Inferior parietal cortex (tissue), 1 donor: ENCODE measurements around the gene DCST1.

Source experiments
- DNase-seq: peaks from one replicate; pipeline ENCODE4 v3.0.0-alpha.2; 2016; ENCODE audit errors: extremely low spot score

Gene DCST1

DNA sequence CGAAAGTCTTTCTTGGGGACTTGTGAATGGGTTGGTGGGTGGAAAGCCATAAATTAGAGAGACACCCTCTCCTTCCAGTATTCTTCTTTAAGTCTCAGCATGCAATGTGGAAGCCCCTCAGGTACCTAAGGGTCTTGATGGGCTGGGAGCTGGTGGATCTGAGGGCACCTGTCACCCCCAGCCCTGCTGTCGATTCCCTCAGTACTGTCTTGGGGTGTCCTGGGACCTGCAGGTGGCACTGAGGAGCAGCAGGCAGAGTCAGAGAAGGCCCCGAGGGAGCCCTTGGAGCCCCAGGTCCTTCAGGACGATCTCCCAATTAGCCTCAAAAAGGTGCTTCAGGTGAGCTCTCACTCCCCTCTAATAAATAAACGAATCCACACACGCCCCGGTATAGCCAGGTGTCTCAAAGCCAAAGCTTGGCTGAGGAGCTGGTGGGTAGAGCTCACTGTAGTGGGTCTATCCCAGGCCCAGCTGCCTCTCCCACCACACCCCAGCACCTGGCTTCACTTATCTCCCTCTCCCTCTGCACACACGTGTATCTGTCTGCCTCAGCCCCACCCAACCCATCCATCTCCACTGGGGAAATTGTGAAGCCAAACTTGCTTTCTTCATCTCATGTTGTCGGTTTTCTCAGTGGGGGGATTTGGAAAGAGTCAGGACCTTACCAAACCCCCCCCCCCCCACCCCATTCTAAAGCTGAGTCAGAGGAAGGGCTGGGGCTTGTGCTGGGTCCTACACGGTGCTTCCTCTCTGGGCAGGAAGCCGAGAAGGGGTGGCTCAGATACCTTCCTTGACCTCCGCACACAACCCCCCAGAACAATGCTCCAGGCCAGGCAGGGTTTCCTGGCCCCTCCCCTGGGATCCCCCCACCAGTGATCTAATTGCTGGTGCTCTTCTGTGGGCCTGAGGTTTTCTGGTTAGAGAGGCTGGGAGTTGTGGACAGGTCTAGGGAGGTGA, 19.1 kb downstream of the DCST1 start:
- no peak for DNase-seq

GRCh38 chr1:155053531-155054105, 20.0 kb downstream of the DCST1 start:
- no peak for DNase-seq

DNA sequence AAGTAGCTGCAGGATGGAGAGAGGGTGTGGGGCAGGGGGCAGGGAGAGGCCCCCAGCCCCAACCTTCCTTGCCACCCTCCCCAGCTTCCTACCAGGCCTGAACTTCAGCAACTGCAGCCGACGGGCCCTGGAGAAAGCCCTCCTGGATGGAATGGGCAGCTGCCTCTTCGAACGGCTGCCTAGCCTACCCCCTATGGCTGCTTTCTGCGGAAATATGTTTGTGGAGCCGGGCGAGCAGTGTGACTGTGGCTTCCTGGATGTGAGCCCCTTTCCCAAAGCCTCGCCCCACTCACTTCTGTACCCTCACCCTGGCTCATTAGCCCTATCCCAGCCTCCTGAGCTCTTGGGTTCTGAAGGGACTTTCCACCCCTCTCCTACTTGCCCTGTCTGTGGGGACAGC, 23.5 kb downstream of the DCST1 start:
- no peak for DNase-seq

GRCh38 chr1:155057788-155058211, 24.2 kb downstream of the DCST1 start:
- no peak for DNase-seq

- no peak for DNase-seq
These were observed 27.1 kb downstream of the DCST1 start for GRCh38 chr1:155060736-155061135.

DNA sequence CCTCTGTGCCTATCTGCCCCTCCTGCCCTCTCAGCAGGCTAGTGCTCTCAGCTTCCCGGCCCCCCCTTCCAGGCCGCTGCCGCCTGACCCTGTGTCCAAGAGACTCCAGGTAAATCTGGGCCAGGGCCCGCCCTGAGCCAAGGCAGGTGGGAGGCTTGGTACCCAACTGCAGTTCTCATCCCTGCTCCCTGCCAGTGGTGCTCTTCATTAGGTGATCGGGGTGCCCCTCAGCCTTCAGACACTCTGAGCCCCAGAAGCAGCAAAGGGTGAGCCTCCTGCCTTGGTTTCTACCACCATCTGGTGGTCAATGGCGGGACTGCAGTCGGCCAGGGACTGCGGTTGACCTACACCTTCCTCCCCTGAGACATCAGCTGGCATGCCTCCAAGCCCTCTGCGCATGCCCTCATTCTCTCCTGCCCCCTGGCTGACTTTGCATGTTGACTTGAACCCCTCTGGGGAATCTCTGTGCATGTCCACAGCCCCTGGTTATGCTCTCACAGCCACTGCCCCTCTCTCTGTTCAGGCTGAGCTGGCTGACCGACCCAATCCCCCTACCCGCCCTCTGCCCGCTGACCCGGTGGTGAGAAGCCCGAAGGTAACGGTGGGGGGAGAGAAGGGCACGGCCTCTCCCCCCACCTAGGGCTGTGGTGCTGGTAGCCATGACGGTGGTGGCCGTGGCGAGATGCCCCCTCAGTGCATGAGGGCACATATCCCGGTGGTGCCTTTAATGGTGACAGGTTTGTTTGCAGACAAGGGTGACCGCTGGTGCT, 27.9 kb downstream of the DCST1 start:
- DNase-seq: peak; percentile 86

GRCh38 chr1:155062151-155062686, 28.6 kb downstream of the DCST1 start:
- no peak for DNase-seq

DNA sequence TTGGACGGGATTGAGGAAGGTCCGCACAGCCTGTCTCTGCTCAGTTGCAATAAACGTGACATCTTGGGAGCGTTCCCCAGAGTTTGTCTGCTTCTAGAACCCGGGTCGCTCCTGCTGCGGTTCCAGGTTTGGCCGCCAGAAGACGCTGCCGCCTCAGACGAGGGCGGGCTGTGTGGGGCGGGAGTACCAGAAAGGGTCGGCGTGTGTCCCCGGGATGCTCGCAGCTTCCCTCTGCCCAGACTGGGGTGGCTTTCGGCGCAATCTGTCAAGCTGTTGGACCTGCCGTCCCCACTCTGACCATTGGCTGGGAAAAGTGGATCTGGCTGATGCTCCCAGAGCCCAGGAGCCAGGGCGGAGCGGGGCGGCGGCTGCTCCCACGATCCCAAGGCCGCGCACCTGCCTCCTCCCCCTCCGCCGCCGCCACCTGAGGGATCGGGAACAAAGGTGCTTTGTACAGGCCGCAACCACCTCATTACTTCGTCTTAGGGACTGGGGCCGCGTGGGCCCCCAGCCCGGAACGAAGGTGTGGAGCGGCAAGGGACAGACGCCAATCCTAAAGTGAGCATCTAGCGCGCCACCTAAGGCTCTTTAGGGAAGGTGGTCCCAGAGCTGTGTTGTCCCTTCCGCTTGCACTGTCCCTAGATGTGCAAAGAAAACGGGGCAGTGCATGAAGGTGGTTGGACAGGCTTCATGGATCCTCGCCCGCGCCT, 29.2 kb downstream of the DCST1 start:
- no peak for DNase-seq

GRCh38 chr1:155063550-155064110, 30.0 kb downstream of the DCST1 start, which contains the start of gene EFNA4:
Gene EFNA4 (plus strand): TSS chr1:155063740. CDS start chr1:155063824, 84 bp downstream.
- peak; percentile 41 for DNase-seq

DNA sequence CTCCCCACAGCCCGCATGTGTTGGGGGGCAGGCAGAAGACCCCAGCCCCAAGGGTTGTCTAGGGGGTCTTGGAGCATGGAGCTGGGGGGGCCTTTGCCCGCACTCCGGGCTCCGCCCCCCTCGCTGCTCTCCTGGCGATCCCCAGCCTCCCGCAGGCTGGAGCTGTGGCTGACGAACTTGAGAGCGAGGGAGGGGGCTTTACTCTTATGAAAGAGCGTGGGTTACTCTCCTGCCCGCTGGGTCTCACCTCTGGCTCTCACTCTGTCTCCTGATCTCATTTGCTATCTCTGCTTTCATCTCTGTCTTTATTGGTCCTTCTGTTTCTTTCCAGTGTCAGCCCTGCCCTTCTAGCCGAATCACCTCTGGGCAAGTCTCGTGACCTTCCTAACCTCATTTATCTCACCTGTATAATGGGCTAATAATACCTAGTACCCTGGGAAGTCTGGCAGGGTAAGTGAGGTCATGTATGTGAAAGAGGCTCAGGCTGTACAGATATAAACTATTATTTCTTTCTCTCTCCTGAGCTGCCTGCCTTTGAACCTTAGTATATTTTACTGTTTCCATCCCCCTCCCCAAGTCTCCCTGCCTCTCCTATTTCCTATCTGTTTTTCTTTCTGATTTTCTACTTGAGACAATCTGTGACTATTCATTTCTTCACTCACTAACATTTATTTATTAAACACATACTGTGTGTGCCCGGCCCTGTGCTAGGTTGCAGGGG, 30.6 kb downstream of the DCST1 start:
- no peak for DNase-seq

- DNase-seq: no peak
These were observed 31.3 kb downstream of the DCST1 start for GRCh38 chr1:155064832-155065429.

GRCh38 chr1:155066777-155067176, 33.2 kb downstream of the DCST1 start:
- DNase-seq: no peak

GRCh38 chr1:155068599-155068998, 35.0 kb downstream of the DCST1 start:
- DNase-seq: no peak

DNA sequence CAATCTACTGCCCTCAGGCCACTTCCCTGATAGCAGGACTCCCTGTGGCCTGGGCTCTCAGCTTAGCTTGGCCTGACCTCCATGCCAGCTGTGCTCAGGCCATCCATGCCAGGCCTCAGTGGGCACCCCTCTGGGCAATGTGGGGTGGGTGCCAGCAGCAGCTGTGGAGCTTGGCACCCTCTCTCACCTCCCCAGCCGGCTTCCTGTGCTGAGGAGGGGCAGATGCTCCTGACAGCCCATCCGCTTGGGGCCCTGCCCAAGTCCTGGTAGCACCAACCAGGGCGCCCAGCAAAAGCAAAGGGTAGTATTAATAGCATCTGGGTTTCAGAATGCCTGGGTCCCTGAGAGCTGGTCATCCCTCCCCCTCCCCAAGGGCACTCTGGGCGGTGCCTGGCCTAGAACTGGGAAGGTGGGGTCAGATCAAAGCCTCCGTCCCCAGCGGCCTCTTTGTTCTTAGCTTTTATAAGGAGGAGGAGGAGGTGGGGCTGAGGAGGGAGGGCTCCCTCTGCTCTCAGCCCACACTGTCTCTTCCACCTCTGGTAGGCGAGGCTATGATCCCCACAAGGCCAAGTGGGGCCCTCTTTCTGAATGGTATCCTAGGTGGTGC, 36.0 kb downstream of the DCST1 start:
- no peak for DNase-seq

GRCh38 chr1:155070158-155070621, 36.6 kb downstream of the DCST1 start:
- no peak for DNase-seq

DNA sequence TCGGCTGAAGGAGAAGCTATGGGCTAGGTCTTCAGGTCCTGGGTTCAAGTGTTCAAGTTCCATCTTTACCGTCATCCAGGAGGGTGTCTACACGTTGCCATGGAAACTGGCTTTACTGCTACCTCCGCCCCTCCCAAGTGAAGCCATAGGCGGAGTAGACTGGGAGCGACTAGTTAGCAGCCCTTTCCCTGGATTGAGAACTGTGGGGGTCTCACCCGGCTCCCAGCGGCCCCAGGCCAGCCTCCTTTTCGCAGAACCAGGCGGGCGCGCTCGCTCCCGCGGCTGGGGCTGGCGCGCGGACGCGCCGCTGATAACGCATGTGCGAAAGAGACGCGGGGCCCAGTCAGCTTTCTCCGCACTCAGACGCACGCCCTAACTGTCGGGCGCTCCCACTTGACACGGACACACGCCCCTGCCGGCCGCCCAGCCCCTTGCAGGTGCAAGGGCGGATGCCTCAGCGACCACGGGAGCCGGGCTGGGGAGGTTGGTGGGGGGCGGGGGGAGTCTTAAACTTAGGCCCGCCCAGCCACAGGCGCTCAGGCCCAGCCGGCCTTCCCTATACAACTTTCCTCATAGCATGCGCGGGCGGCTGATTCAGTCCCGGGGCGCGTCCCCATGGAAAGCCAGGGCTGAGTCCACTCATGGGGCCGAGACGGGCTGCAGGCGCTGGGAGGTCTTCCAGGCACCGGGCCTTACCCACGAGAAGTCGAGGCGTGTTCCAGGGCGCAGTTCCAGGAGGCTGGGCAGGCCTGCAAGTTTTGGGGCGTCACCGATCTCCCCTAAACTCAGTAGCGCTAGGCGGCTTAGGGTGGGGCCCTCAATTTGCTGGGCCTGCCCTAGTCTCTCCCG, 37.3 kb downstream of the DCST1 start:
- peak; percentile 75 for DNase-seq

- no peak for DNase-seq
These were observed 38.1 kb downstream of the DCST1 start for GRCh38 chr1:155071701-155072100.

- DNase-seq: no peak
These were observed 39.1 kb downstream of the DCST1 start for GRCh38 chr1:155072531-155073289.
